DMS153 treated with DMSO at 0.1 percent for 48 hours (cell line): Measurements from ENCODE around the gene SDF4.
"Not testable (repeated sequence)": the region's sequence is repeated elsewhere in the genome, so short reads cannot be mapped to it uniquely, and the experiment has no call there.

Source experiments
- DNase-seq: peaks from one replicate; lab custom pipeline; 2025; ENCODE audit not compliant: unreplicated experiment; lab: John Stamatoyannopoulos, UW

SDF4 gene

DNA sequence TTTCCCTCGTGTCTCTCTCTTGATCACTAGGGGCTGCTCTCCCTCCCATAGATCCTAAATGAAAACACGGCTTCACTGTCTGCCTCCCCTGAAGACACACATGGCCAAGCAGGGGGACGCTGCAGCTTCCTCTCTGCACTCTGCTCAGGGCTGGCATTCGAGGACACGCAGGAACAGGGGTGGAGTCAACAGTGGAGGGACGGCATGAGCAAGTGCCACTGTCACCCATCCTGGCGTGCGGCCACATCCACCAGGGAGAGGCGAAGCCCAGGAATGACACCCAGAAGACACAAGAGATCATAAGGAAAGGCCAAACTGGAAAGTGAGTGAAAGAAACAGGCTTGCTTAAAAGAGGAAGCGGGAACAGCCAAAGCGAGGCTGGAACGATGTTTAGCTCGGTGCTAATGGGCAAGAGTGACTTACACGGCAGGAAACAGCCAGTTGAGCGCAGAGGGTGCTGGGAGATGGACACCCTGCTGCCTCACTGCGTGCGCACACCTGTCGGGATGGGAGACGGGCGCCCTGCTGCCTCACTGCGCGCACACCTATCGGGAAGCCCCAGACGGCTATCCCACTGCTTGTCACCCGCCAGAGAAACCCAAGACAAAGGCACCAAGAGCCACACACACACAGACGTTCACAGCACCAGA is 28.3 kb upstream of the SDF4 start:
- DNase-seq = no peak

DNA sequence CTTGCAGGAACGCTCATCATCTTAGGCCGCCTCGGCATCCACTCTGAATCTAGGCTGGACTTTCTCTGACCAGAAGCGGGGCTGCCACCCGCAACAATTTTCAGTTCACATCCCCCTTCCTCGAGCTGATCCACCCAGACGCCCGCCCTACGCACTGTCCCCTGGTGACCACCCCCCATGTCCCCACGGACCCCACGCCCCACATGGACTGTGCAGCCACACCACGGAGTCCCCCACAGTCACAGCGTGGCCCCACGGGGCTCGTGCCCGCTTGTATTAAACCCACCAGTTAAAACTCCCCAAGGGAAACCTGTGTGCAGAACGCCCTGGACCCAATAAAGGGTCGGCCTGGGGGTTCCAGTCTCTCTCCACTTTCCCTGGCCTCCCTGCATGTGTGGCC is 27.7 kb upstream of the SDF4 start:
- no peak for DNase-seq

DNA sequence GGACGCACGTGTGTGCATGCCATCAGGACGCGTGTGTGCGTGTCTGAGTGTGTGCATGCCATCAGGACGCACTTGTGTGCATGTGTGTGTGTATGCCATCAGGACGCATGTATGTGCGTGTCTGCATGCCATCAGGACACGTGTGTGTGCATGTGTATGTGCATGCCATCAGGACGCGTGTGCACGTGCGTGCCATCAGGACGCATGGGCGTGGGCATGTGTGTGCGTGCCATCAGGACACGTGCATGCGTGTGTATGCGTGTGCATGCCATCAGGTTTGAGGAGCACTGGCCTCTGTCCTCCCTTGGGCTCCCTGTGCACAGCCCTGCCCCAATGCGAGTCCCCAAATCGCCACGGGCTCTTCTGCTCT is 27.3 kb upstream of the SDF4 start:
- DNase-seq = no peak

DNA sequence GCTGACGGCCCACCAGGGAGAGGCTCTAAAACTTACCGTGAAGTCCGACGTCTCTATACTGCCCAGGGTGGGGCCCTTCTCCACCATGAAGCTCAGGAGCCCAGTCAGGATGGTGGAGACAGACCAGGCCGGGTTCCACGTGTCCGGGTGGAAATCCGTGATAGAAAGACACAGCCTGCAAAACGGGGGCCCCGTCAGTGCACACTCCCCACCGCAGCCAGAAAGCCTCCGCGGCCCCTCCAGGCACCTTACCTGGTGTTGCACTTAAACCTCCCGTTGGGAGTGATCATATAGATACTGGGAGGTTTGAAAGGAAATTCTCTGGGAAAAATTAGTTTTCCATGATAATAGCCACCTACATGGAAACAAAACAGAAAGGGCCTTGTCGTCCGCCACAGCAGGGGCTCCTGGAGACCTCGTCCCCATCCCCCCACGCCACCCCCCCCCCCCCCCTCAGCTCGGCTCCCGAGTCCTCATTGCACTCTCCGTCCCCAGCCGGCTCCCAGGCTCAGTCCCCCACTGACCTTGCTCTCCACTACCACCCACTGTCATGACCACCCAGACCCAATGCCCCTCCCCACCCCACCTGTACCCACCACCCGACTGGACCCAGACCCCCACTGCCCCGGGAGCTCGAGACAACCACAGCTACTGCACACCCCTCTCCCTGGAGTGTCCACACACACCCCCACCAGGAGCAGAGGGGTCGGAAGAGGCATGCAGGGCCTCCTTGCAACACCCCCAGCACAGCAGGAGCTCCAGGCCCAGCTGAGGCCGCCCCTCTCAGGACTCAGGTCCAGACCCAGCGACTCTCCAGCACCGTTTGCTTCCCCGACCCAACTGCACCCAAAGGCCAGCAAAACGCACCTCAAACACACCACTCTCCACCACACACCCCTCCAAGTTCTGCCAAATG is 25.4 kb upstream of the SDF4 start:
- no peak for DNase-seq

DNA sequence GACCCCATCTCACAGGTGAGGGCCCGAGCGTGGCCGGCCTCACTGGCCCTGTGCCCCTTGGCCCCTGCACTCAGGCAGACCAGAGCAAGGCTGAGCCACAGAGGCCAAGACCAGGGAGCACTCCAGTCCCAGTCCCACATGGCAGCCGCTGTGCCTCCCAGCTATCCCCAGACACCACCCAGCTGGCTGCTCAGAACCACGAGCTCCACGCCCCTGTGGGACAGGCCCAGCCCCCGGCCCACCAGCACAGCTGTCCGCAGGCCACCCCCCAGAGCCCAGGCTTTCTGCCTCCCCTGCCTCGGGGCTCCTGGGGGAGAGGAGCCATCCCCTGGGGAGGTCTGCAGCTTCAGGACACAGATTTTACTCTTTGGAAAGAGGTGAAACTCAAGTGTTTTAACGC is 23.8 kb upstream of the SDF4 start:
- no peak for DNase-seq

DNA sequence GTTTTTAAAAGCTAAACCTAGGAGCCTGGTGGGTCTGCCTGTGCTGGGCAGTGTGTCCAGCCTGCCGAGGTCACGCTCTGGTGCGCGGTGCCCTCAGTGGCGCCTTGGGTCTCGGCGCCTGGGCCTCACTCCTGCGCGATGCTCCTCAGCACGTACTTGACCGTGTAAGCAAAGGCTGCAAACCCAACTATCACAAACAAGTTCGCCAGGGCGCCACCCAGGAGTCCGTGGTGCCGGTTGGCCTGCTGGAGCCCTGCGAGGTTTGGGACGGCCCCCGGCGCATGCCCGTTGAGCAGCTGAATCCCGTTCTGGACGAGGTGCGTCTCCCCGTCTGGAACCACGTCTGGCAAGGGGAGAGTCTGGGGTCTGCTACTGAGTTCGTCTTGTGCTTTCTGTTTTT is 23.3 kb upstream of the SDF4 start:
- no peak for DNase-seq

DNA sequence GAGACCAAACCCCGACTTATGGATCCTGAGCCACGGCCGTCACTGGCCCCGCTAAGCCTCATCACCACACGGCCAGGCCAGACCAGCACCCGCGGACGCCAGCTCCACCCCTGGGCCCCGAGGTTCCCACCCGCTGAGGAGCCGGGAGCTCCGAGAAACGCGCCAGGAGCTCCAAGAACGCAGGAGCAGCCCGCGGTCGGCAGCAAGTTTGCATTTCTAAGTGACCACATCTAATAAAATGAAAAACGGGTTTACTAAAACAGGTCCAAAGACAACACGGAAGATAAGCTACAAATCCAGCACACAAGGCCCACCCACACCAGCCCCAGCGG is 22.8 kb upstream of the SDF4 start:
- no peak for DNase-seq

DNA sequence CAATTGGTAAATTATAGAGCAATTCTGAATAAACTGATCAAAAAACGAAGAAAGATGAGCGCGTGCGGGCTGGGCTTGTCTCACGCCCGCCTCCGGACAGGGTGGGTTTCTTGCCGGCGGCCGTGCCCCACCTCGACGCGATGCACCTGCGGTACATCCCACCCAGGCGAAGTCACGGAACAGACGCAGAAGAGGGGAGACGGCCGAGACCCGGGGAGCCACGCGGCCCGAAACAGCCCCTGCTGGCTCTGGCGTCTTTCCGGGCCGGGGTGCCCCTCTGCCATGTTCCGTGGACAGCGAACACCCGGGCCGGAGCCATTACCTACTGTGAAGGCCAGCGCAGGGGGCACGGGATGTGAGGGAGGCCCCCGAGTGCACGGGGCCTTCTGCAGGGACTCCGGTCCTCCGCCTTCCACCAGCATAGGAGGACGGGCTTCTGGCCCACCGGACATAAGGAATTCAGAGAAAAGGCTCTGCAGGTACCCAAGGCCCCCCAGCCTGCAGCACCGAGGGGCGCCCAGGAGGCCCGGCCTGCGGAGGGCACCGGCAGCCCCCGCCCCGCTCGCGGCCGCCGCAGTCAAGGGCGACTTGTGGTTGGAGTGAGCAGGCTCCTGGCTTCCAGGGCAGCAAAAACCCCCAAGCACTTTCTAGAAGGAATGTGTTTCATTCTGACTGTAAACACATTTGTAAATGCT is 22.3 kb upstream of the SDF4 start:
- DNase-seq = no peak

DNA sequence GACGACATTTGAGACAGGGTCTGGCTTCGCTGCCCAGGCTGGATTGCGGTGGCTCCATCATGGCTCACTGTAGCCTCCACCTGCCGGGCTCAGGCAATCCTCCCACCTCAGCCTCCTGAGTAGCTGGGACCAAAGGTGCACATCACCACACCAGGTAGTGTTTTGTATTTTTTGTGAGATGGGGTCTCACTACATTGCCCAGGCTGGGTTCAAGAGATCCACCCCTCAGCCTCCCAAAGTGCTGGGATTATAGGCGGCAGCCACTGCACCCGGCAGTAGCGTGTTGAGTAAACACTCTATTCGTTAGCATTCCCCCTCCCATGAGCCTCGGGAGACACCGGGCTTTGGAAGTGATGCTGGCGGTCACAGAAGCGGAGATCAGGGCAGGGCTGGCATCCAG is 21.5 kb upstream of the SDF4 start:
- no peak for DNase-seq

DNA sequence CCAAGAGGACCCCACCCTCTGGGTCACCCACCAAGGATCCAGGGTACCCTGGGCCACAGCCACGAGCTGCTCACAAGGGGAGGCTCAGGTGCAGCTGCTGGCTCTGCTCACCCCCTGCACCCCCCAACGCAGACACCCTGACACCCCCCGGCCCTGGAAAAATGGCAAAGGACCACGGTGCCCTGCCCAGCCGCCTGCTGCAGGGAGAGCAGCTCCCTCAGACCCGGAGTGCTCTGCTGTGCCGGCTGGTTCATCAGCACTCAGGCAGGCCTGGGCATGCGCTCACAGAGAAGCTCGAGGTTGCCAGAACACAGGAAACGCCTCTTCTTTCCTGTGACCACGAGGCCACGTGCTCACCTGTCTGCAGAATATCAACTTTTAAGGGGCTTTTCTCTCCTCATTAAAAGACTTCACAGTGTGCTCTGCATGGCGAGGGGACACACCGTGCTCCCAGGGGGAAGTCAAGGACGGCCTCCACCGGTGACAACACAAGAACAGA is 19.0 kb upstream of the SDF4 start:
- DNase-seq = peak; percentile 92

DNA sequence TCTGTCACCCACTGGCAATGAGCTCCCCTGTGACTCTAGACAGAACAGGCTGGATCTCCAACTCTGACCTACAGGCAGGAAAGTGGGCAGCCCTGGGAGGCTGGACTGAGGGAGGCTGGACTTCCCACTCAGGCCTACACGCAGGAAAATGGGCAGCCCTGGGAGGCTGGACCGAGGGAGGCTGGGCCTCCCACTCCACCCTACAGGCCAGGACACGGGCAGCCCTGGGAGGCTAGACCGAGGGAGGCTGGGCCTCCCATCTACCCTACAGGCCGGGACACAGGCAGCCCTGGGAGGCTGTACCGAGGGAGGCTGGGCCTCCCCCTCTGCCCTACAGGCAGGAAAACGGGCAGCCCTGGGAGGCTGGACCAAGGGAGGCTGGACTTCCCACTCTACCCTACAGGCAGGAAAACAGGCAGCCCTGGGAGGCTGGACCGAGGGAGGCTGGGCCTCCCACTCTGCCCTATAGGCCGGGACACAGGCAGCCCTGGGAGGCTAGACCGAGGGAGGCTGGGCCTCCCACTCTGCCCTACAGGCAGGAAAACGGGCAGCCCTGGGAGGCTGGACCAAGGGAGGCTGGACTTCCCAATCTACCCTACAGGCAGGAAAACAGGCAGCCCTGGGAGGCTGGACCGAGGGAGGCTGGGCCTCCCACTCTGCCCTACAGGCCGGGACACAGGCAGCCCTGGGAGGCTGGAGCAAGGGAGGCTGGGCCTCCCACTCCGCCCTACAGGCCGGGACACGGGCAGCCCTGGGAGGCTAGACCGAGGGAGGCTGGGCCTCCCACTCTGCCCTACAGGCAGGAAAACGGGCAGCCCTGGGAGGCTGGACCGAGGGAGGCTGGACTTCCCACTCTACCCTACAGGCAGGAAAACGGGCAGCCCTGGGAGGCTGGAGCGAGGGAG is 16.5 kb upstream of the SDF4 start:
- DNase-seq = not testable (repeated sequence)

DNA sequence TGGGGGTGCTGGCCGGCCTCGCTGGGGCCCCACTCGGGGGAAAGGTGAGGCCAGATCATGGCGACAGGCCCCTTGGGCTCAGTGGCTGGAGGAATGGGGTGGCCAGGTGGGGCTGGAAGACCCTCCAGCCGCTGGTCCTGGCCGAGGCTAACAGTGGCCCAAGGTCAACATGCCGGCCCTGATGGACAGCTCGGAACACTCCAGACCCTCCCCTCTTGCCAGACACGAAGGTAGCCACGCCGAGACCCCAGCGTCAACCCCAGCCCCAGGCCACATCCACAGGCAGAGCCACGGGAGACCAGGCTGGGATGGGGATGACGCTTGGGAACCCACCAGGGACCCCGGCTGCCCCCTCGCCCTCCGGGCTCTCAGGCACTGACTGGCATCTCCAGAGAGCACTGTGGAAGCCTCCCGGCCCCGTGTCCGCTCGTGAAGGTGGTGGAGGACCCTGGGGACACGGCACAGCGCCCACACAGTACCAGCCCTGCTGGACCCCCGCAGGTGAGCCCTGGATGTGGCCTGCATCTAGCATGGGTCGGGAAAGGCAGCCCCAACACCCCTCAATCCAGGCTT is 15.6 kb upstream of the SDF4 start:
- DNase-seq = no peak

DNA sequence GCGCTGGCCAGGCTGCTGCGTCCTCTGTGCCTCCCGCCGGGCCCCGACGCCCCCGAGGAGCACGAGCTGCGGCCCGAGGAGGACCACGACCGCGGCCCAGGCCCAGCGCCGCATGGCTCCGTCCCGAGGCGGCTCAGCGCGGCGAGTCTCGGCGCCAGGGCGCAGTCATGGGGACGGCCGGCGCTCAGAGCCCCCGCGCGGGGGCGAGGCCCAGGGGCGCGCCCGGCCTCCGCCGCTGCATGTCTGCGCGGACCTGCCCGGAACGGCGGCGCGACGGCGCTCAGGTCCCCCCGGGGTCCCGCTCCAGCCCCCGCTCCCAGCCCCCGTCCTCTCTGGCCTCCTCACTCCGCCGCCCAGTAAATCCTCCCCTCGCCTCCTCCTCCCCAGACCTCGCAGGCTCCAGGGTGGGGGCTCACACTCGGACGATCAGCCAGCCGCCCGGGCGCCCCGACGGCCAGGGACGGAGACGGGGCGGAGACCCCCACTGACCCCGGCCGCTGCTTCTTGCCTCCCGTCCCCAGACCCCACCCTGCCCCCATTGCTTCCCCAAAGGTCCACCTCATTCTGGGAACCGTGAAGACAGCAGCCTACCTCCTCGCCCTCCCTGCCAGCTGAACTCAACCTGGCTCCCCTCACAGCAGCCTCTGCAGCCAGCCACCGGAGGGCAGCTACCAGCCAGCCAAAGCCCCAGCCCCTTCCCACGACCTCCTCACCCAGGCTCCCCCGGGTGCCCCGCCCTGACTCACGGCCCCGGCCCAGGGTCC is 15.0 kb upstream of the SDF4 start, which contains the start of gene C1QTNF12:
TSS of gene C1QTNF12 (minus strand) at position 146 of the 764 bp plus-strand sequence. CDS start at position 114, 32 bp downstream.
- no peak for DNase-seq

DNA sequence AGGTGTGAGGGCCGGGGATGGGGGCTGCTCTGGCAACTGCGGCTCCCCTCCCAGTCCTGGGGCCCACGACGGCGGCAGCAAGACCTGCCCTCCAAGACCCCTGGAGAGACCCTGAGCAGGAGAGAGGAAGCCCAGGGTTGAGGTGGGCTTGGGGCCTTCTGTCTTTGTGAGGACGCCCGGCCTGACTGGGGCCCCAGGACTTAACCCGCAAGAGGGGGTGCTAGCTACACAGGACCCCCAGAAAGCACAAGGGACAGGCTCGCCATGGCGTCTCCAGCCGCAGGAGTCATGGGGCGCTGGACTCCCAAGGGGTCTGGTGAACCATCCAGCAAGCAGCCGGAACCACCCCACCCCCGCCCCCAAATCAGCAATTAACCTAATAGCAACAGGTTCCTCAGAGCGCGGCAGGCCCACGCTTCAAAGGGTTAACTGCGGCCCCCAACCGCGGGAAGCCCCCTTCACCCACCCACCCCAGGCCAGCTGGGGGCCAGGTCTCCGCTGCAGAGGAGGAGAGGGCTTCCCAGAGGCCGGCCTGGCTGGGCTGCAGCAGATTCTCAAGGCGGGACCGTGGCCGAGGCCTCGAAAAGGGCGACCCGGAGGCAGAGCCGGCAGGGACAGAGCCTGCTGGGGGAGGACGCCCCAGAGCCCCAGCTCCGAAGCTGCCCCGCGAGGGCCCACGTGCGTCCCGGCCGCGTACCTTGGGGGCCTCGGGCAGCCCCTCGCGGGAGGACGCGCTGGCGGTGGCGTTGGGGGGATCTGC is 14.2 kb upstream of the SDF4 start:
- no peak for DNase-seq

DNA sequence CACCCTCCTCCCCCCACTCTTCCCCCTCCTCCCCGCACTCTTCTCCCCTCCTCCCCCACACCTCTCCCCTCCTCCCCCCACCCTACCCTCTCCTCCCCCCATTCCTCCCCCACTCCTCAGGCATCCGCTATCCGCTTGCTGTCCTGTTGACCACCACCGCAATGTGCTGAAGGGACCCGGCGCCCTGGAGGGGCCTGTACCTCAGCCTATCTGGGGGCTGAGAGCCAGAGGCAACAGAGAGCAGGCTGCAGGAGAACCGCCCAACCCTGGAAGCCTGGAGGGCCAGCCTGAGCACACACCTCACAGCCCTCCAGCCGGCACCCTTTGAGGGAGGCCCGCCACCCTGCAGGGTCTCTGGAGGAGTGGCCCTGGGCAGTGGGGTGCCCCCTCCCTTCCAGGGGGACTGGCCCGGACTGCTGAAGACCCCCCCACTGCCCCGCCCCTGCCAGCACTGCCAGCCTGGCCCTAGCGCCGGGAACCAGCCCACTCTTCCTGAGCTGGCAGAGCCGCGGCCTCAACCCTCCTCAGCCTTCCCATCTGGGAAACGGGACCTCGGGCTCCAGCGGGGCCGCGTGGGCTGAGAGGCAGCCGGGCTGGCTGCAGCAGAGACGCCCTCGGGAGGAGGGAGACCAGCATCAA is 13.5 kb upstream of the SDF4 start:
- DNase-seq = no peak

DNA sequence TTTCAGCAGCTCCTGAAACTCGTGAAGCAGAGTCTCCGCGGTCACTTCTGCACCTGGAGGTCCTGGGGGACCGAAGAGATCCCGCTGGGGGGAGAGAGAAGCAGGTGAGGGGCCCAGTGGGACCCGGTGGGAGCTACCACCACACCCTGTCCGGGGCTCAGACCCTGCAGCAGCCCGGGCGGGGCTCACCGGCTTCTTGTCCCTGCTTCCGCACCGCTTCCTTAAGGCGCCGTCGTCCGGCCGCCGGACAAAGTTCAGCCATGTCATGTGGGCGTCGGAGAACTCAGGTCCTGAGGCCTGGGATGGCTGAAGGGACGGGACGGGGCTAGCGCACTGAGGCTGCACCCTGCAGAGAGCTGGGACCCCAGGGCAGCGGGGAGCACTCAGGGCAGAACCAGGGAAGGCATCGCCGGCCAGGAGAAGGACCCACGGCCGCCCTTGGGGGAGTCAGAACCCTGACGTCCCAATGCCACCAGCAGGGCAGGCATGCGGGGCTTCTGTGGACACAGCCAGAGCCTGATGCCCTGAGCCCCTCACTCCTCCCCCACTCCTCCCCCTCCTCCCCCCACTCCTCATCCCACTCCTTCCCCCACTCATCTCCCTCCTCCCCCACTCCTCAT is 12.5 kb upstream of the SDF4 start:
- no peak for DNase-seq

DNA sequence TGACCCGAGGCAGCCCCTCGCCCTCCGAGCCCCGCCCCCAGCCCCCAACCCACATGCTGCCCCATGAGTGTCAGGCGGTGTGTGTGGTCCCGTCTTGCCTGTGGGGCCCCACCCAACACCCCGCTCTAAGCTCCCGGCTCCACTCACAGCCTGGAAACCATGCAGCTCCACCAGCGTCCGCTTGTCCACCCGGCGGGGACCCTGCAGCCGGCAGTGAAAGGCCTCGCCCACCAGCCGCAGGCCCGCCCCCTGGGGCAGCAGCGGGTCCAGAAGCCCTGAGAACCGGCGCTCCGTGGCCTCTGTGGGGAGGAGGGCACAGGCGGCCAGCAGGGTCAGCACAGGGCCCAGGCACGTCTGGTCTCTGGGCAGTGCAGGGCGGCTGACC is 12.0 kb upstream of the SDF4 start:
- no peak for DNase-seq

DNA sequence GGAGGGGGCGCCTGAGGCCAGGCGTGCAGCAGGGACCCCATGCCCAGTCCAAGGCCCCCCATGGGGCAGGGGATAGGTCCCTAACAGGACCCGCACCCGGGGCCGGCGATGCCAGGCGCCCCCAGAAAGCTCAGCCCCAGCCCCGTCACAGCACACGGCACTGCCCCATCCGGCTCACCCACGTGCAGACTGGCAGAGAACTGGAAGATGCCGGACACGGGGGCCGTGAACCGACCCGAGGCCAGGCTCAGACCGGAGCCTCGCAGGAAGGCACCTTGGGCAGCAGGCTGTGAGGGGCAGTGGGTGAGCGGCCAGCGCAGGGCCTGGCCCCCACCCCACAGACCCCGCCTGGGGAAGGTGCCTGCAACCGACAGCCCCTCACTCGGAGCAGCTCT is 11.5 kb upstream of the SDF4 start:
- DNase-seq = no peak
